Measurements from ENCODE around the gene PSAP.
"Not testable (repeated sequence)": the region's sequence is repeated elsewhere in the genome, so short reads cannot be mapped to it uniquely, and the experiment has no call there.

The PSAP gene

DNA sequence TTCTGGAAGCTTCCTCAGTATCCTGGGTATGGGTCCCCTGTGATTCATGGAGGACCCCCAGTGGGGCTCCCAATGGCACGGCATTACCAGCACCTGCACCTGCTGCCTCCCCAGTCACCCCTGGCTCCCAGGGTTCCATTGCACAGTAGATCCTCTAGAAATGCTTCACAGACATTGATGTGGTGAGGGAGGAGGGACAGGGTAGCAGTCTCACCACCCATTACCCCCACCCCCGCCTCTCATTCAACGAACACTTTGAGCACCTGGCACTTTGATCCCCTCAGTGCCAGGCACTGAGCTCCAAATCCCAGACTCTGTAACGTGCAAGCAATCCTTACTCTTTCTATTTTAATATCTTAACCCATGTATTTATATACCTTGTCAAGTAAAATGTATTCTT lies 26.8 kb upstream of the PSAP start:
- peaks cover 16% of the 10 kb centered on the region for H3K9me3 Mint-ChIP-seq
- no peak overlapping the region for H3K4me3 Mint-ChIP-seq
- no peak for TF ChIP-seq CTCF (IDR thresholded peaks at IDR 0.05)
- H3K27ac Mint-ChIP-seq, result no peak overlapping the region
- H3K36me3 Mint-ChIP-seq (ENCODE audit: low read depth), result no peaks in the 10 kb centered on the region
- H3K4me1 Mint-ChIP-seq, result peaks cover 21% of the 10 kb centered on the region
- no peak for DNase-seq
- H3K27me3 Mint-ChIP-seq (ENCODE audit: low read depth, poor library complexity), result peaks cover 4% of the 10 kb centered on the region

DNA sequence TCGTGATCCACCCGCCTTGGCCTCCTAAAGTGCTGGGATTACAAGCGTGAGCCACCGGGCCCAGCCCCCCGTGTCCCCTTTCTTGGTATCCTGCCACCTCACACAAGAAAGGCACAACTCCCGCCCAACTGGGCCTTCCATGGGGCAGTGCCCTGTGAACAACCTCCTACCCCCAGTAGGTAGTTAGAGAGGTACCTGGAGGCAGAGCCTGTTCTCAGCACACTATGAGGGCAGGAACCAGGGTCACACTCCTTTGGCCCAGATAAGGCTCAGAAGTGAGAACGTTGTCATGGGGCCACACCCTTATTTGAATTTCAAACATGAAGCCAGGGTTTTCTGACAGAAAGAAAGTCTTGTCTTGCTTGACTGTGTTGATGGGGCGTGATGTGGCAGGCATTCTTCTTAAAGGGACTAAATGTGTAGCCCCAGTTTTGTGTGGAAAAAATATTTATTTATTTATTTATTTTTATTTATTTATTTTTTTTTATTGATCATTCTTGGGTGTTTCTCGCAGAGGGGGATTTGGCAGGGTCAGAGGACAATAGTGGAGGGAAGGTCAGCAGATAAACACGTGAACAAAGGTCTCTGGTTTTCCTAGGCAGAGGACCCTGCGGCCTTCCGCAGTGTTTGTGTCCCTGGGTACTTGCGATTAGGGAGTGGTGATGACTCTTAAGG lies 23.8 kb upstream of the PSAP start:
- not testable (repeated sequence) for DNase-seq; H3K27ac Mint-ChIP-seq; H3K27me3 Mint-ChIP-seq (ENCODE audit: low read depth, poor library complexity); H3K36me3 Mint-ChIP-seq (ENCODE audit: low read depth); H3K4me3 Mint-ChIP-seq
- Mint-ChIP-seq H3K9me3 (peaks cover 23% of the 10 kb centered on the region), H3K4me1 (peaks cover 14% of the 10 kb centered on the region)

DNA sequence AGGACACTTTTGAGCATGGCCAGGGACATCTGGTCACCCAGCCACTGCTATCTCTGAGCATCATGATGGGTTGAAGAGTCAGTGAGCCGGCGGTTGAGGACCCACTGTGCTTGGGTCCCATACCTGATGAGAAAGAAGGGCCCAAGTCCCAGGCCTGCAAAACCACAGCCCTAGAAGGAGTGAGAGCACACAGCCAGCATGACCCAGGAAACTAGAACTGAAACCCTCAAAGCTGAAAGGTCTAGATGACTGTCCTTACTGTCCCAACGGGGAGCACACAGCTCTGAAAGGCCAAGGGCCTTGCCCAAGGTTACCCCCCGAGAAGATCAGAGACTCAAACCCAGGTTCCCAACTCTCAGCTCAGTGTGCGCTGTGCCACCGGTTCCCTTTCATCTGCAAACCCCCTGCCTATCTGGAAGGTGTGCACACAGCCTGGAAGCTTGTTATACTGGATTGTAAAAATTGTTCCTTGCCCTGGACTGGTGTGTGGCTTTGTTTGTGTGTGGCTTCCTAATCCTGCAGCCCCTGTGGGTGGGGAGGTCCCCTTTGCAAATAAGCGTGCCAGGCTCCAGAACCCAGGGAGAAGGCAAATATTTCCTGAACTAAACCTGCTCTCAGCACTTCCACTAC lies 22.6 kb upstream of the PSAP start:
- DNase-seq, result no peak
- no peaks in the 10 kb centered on the region for H3K27me3 Mint-ChIP-seq (ENCODE audit: low read depth, poor library complexity)
- peaks cover 9% of the 10 kb centered on the region for H3K4me1 Mint-ChIP-seq
- peaks cover 25% of the 10 kb centered on the region for H3K9me3 Mint-ChIP-seq
- no peak overlapping the region for H3K4me3 Mint-ChIP-seq
- H3K36me3 Mint-ChIP-seq (ENCODE audit: low read depth), result no peaks in the 10 kb centered on the region
- TF ChIP-seq CTCF (IDR thresholded peaks at IDR 0.05), result no peak
- no peak overlapping the region for H3K27ac Mint-ChIP-seq

DNA sequence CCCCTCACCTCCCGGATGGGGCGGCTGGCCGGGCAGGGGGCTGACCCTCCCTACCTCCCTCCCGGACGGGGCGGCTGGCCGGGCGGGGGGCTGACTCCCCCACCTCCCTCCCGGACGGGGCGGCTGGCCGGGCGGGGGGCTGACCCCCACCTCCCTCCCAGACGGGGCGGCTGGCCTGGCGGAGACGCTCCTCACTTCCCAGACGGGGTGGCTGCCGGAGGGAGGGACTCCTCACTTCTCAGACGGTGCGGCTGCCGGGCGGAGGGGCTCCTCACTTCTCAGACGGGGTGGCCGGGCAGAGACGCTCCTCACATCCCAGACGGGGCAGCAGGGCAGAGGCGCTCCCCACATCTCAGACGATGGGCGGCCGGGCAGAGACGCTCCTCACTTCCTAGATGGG lies 18.6 kb upstream of the PSAP start:
- not testable (repeated sequence) for H3K27ac Mint-ChIP-seq; DNase-seq; H3K4me1 Mint-ChIP-seq; H3K27me3 Mint-ChIP-seq (ENCODE audit: low read depth, poor library complexity); H3K36me3 Mint-ChIP-seq (ENCODE audit: low read depth); H3K4me3 Mint-ChIP-seq
- peaks cover 19% of the 10 kb centered on the region for H3K9me3 Mint-ChIP-seq

- no peak overlapping the region for H3K4me3 Mint-ChIP-seq
- no peak for TF ChIP-seq CTCF (IDR thresholded peaks at IDR 0.05)
Observed at GRCh38 chr10:71868192-71868697, 17.2 kb upstream of the PSAP start.

GRCh38 chr10:71865561-71866041 lies 14.6 kb upstream of the PSAP start:
- TF ChIP-seq CTCF (IDR thresholded peaks at IDR 0.05), result no peak
- Mint-ChIP-seq H3K27ac (no peak overlapping the region), H3K27me3 (ENCODE audit: low read depth, poor library complexity) (no peaks in the 10 kb centered on the region), H3K9me3 (peaks cover 15% of the 10 kb centered on the region), H3K4me3 (no peak overlapping the region), H3K4me1 (peaks cover 13% of the 10 kb centered on the region), H3K36me3 (ENCODE audit: low read depth) (peaks cover 4% of the 10 kb centered on the region)
- no peak for DNase-seq

More at GRCh38 chr10:71868192-71868697, 17.2 kb upstream of the PSAP start:
- Mint-ChIP-seq H3K9me3 (peaks cover 19% of the 10 kb centered on the region), H3K36me3 (ENCODE audit: low read depth) (peaks cover 4% of the 10 kb centered on the region), H3K27me3 (ENCODE audit: low read depth, poor library complexity) (no peaks in the 10 kb centered on the region), H3K4me1 (peaks cover 8% of the 10 kb centered on the region), H3K27ac (no peak overlapping the region)
- DNase-seq, result no peak
